SHP77 treated with DMSO at 0.1 percent for 48 hours (cell line): ENCODE data around the gene GINS1.

Source experiments
- DNase-seq: peaks from one replicate; lab custom pipeline; 2025; lab: John Stamatoyannopoulos, UW

GINS1 gene

DNA sequence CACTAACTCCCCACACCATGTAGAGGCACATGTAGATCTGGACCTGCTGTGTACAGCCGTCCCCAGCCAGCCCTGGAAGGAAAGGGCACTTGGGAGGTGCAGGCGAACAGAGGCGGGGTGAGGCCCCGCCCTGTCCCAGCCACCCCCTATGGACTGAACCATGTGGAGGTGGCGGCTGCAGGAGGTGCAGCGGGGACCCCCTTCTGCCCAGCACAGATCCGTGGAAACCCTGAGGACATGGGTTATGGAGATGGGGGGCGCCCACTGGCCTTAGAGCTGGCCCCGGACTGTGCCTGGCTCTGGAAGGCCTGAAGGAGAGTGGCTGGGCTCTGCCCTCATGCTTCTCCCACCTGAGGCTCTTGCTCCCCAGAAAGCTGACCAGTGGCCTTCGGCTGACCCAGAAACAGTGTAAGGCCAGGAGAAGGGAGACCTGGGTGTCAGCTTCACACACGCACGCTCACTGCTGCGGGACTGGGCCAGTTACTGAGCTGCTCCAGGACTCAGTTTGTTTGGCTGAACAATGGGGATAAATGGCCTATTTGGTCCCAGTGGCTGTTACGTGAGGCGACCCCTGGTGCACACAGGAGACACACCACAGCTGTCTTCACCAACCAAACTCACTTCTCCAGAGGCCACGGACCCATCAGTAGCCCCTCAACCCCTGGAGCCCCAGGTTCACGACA, 87.2 kb downstream of the GINS1 start:
- no peak for DNase-seq

GRCh38 chr20:25495189-25495824, 87.8 kb downstream of the GINS1 start:
- DNase-seq: no peak

DNA sequence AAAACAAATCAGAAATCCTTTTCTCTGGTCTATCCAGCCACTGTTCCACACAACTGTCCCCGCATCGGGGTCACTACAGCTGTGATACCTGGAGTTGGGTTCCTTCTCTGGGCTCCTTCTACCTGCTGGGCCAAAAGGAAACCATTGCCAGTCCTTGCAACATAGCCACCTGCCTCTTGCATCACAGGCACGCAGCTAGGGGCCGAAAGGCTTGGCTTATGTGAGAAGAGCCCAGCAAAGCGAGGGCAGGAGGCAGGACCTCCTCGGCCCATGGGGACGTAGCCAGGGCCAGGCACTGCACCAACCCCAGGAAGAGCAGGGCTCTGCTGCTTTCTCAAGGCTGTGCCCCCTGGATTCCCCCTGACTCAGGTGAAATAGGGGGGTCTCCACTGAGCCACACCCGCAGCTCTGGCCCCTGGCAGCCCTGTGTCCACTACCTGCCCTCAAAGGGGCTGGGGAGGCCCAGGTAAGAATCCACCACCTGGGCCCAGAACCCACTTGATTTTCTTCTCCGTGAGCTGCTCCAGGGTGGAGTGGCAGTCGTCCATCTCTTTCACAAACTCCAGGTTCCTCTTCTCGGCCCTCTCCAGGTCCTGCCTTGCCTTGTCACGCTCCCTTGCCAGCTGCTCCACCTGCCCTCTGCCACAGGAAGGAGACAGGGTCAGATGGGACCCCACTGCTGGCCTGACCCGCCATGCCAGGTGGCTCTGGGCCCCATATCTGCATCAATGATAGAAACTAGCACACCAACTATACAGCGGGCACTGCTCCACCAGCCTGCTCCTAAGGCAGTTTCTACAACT, 88.9 kb downstream of the GINS1 start:
- DNase-seq: no peak

- DNase-seq: no peak
Measured at GRCh38 chr20:25496968-25497401, 89.5 kb downstream of the GINS1 start.

DNA sequence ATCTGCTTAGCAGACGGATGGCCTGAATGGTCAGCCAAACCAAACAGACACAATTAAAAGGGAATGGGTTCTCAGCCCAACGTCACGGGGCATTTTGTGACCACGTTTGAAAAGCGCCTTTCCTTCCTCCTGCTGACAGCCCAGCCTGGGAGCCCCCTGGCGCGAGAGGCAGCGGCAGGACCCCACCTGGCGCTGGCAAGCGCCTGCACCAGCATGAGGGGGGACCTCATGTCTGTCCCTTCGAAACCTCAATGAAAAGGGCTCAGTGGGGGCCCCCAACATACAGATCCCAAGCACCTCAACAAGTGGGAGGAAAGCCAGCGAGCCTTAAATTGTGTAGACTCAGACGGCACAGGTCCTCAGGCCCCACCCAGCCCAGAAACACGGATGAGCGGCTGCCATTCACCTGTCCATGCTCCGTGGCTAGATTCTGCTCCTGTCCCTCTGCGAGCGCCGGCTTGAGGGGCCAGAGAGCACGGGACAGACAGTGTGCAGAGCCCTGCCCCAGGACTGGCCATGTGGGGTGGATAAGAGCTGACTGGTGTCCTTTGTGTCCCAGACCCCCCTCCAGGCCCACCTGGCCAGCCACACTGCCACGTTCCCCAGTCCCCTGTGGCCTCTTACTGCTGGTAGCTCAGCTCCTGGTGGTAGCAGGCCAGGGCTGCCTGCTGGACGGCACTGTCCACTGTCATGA, 90.3 kb downstream of the GINS1 start:
- no peak for DNase-seq
